ENCODE results near the gene SRGN. TPM values are rescaled to one million over a fixed set of nuclear protein-coding genes. Genes with fewer than 3 reads are reported as not detected.

Gene SRGN
- total RNA-seq, 1 donor from 2014 or later: 16.2 TPM

Small RNA genes within 50 kb of the gene (small RNA-seq; reads per million reads assigned to genes)
- not detected for gene RF00017 (ENCODE audit: low replicate concordance)

Other genes starting within 250 kb of the SRGN start
- 33.7 TPM for gene DDX50, start 186.8 kb upstream of the SRGN start, total RNA-seq
- gene DDX21, start 131.9 kb upstream of the SRGN start, total RNA-seq: 32.2 TPM
- 34.7 TPM for gene KIFBP, start 99.3 kb upstream of the SRGN start, total RNA-seq
- gene VPS26A, start 36.1 kb downstream of the SRGN start, total RNA-seq: 60.7 TPM
- gene SUPV3L1, start 92.1 kb downstream of the SRGN start, total RNA-seq: 29.0 TPM
- 1.7 TPM for gene HKDC1, start 132.2 kb downstream of the SRGN start, total RNA-seq
- 86.8 TPM for gene HK1, start 190.4 kb downstream of the SRGN start, total RNA-seq

All from temporal lobe (tissue), 2 donors.